ENCODE measurements around the gene VAV3.

DNA sequence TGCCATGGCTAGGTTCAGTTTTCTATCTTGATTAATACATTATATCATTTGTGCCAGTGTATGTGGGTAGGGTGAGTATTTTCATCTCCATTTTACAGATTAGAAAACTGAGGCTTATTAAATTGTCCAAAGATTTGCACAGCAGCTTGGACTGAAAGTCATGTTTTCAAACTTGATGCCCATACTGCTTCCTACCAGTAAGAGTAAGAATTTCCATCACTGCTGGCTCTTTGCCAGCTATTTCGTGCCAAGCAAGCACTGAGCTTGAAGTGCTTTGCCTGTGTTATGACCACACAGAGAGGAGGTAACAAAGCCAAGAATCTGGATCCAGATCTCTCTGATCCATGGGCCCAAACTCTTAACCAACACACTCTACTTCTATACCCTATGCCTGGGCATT, 295.0 kb downstream of the VAV3 start:
- TF ChIP-seq, protein P1, sequence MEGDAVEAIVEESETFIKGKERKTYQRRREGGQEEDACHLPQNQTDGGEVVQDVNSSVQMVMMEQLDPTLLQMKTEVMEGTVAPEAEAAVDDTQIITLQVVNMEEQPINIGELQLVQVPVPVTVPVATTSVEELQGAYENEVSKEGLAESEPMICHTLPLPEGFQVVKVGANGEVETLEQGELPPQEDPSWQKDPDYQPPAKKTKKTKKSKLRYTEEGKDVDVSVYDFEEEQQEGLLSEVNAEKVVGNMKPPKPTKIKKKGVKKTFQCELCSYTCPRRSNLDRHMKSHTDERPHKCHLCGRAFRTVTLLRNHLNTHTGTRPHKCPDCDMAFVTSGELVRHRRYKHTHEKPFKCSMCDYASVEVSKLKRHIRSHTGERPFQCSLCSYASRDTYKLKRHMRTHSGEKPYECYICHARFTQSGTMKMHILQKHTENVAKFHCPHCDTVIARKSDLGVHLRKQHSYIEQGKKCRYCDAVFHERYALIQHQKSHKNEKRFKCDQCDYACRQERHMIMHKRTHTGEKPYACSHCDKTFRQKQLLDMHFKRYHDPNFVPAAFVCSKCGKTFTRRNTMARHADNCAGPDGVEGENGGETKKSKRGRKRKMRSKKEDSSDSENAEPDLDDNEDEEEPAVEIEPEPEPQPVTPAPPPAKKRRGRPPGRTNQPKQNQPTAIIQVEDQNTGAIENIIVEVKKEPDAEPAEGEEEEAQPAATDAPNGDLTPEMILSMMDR (IDR thresholded peaks at IDR 0.05; ENCODE audit: low read depth, low read length, poor library complexity, severe bottlenecking) = no peak
- no peak for TF ChIP-seq EZH2phosphoT487 (IDR thresholded peaks at IDR 0.05; ENCODE audit: borderline replicate concordance, low read length)
